ENCODE measurements around the gene ADAM12. TPM values are rescaled to one million over a fixed set of nuclear protein-coding genes. Genes with fewer than 3 reads are reported as not detected.

Gene ADAM12
- total and polyA plus RNA-seq, 2 donors (not counting 3 experiments of a cell fraction or from before 2014, with no cell fraction given): 0.22 to 0.33 TPM

DNA sequence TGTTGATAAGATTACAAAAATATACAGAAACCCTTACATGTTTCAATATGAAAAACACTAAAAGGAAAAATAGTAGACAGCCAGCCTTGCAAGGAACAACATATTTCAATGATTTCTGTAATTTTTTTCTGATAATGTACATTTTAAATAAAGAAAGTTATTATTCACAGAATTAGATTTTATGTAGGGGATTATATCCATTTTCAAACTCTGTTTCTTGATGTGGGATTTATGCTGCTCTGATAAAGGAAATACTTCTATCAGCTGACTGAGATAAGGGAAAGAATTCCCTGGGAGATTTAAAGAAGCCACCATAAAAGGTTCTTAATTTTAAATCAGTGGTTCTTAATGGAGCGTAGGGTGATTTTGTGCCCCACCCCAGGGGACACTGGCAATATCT, 180.4 kb downstream of the ADAM12 start:
- Histone ChIP-seq H3K9me1 (replicated peaks; ENCODE audit: control insufficient read depth, extremely low read depth, insufficient read depth, low read length) (no peaks in the 10 kb centered on the region), H3K9me3 (replicated peaks; ENCODE audit: control insufficient read depth, insufficient read depth, low read length) (no peaks in the 10 kb centered on the region), H3K4me3 (replicated peaks in 1 of 3; ENCODE audit: insufficient read depth in 1 of 3, low read depth in 1 of 3, low read length in 3 of 3) (no peak overlapping the region), H2AFZ (ENCODE audit: low read depth, low read length) (no peak overlapping the region), H3K27ac (ENCODE audit: insufficient read depth, low read depth, low read length) (no peak overlapping the region), H3K36me3 (ENCODE audit: control insufficient read depth in 2 of 2, extremely low read depth in 1 of 2, insufficient read depth in 2 of 2, low read length in 2 of 2) (no peaks in the 10 kb centered on the region), H3K9ac (replicated peaks; ENCODE audit: extremely low read depth, insufficient read depth, low read length) (no peak overlapping the region), H3K4me1 (ENCODE audit: control insufficient read depth, extremely low read depth, insufficient read depth, low read length) (no peaks in the 10 kb centered on the region), H4K20me1 (replicated peaks; ENCODE audit: control insufficient read depth, extremely low read depth, insufficient read depth, low read length) (no peaks in the 10 kb centered on the region), H3K27me3 (ENCODE audit: control insufficient read depth in 2 of 2, insufficient read depth in 2 of 2, low read length in 2 of 2) (no peaks in the 10 kb centered on the region), H3K4me2 (ENCODE audit: insufficient read depth, low read length) (no peak overlapping the region), H3K79me2 (ENCODE audit: control insufficient read depth, insufficient read depth, low read length) (no peaks in the 10 kb centered on the region)
- dilution Hi-C loops (cut with MboI; ENCODE audit: extremely low pct_ligation_motif_present, low sequenced_read_pairs): no loop called here
- no peak for DNase-seq (ENCODE audit: low read depth, low spot score)
- BruUV-seq (replicated peaks): no TSS peak
- intact Hi-C loops (cut with micrococcal nuclease): no loop called here
- FAIRE-seq: no peak
- ChIA-PET CTCF (no interaction called here), POLR2A (no interaction called here)
- TF ChIP-seq, protein P1, sequence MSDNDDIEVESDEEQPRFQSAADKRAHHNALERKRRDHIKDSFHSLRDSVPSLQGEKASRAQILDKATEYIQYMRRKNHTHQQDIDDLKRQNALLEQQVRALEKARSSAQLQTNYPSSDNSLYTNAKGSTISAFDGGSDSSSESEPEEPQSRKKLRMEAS (IDR thresholded peaks at IDR 0.05; ENCODE audit: insufficient read depth, insufficient read length): no peak
- TF ChIP-seq POLR2AphosphoS5 (IDR thresholded peaks at IDR 0.05; ENCODE audit: insufficient read depth, low read depth, low read length) (no peak), POLR2A (IDR thresholded peaks at IDR 0.05; ENCODE audit: low read depth, low read length) (no peak), EZH2 (IDR thresholded peaks at IDR 0.05; ENCODE audit: borderline replicate concordance, low read depth, low read length, severe bottlenecking) (no peak), JUN (IDR thresholded peaks at IDR 0.05; ENCODE audit: borderline replicate concordance, insufficient read depth, insufficient read length, low read depth) (no peak), MYC (IDR thresholded peaks at IDR 0.05; ENCODE audit: low read depth, low read length) (no peak), GATA2 (IDR thresholded peaks at IDR 0.05; ENCODE audit: insufficient read depth, insufficient read length, low read depth, low read length) (no peak), FOS (IDR thresholded peaks at IDR 0.05; ENCODE audit: borderline replicate concordance, insufficient read depth, low read length) (no peak)
- TF ChIP-seq, protein P2, sequence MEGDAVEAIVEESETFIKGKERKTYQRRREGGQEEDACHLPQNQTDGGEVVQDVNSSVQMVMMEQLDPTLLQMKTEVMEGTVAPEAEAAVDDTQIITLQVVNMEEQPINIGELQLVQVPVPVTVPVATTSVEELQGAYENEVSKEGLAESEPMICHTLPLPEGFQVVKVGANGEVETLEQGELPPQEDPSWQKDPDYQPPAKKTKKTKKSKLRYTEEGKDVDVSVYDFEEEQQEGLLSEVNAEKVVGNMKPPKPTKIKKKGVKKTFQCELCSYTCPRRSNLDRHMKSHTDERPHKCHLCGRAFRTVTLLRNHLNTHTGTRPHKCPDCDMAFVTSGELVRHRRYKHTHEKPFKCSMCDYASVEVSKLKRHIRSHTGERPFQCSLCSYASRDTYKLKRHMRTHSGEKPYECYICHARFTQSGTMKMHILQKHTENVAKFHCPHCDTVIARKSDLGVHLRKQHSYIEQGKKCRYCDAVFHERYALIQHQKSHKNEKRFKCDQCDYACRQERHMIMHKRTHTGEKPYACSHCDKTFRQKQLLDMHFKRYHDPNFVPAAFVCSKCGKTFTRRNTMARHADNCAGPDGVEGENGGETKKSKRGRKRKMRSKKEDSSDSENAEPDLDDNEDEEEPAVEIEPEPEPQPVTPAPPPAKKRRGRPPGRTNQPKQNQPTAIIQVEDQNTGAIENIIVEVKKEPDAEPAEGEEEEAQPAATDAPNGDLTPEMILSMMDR (IDR thresholded peaks at IDR 0.05; ENCODE audit: extremely low read depth in 1 of 2, insufficient read depth in 1 of 2, low read depth in 1 of 2, low read length in 2 of 2): no peak
